GM19324 (cell line): ENCODE results near the gene TOR1AIP2.
"Not testable (repeated sequence)": the region's sequence is repeated elsewhere in the genome, so short reads cannot be mapped to it uniquely, and the experiment has no call there.

Experiments used
- ATAC-seq: cut with Tn5 transposase; IDR thresholded peaks from one replicate; pipeline ENCODE4 v1.9.1; 2021; ENCODE audit warnings: mild to moderate bottlenecking, moderate library complexity; ENCODE audit not compliant: unreplicated experiment, low FRiP score

The TOR1AIP2 gene

GRCh38 chr1:179809506-179810366 lies 67.9 kb downstream of the TOR1AIP2 start:
- ATAC-seq = peak; percentile 43

DNA sequence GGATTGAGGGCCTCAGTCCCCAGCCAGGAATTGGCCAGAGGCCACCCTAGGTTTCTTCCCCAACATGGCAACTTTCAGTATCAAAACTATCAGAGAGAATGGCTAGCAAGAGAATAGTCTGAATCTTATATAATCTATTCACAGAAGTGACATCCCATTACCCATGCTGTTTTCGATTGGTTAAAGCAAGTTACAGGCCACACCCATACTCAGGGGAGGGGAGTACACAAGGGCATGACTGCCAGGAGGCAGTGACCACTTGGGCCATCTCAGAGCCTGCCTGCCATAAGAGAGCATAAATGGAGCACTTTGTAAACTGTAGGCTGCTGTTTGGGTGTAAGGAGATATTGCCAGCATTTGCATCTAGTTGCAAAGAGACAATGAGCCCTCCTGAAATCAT lies 69.1 kb downstream of the TOR1AIP2 start:
- no peak for ATAC-seq

DNA sequence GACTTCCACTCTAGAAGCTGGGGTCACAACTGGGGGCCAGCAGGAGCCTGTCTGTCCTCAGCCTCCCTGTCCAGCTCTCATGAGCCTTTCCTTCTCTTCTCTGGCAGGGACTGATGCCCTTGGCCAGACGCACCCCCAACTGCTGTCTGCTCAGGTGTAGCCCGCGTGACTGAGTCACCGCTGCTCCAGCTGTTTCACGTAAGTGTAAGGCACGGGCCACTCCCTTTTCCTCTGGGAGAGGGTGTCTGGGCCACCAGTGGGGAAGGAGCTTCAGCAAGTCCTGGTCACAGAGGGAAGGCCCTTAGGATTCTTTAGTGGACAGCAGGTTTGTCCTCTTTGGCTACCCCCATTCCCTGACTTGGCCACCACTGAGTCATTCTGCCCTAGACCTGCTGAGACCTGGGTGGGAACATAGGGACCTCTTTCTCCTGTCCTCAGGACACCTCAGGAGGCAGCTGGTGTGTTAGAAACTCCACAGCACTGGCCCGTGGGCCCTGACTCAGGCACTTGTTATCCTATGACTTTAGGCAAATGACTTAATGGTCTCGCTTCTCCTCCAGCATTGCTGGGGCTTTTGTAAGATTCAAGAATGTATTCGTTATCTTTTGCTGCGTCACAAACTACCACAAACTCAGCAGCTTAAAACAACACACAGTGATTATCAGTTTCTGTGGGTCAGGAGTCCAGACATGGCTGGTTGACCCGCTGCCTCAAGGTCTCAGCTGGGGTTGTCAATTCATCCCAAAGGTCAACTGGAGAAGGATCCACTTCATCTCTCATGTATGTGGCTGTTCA lies 69.7 kb downstream of the TOR1AIP2 start:
- no peak for ATAC-seq

DNA sequence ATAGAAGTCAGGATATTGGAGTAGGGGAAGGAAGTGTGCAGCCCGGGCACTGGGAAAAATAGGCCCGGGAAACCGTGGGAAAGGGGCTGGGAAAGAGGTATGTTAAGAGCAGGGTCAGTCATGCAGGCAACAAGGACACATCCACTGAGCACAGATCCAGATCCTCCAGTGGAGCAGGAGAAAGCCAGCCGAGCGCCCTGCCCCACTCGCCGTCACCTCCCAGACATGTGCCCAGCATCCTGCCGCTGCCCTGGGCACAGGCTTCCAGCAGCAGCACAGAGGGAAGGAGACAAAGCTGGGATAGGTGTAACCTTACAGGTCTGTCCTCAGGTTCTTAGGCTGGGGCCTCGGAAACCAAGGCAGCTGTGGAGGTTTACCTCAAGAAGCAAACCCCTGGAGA lies 70.3 kb downstream of the TOR1AIP2 start:
- no peak for ATAC-seq

DNA sequence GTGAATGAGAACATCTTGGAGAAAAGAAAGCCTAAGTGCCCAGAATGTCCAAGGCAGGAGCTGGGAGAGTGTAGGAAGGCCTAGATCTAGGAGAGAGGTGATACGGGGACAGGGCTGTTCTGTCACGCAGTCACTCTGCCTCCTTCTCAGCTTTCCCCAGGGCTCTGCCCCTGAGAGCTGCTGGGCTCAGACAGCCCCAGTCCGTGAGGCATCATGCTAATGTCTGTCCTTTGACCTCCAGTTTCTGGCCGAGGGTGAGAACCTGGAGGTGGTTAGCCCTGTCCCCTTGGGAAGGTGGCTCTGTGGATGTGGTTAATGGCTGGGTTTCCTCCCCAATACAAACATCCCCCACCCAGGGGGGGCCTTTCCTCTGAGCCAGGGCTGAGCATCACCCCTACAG lies 71.3 kb downstream of the TOR1AIP2 start:
- no peak for ATAC-seq

GRCh38 chr1:179805291-179806195 lies 72.1 kb downstream of the TOR1AIP2 start:
- ATAC-seq = no peak

DNA sequence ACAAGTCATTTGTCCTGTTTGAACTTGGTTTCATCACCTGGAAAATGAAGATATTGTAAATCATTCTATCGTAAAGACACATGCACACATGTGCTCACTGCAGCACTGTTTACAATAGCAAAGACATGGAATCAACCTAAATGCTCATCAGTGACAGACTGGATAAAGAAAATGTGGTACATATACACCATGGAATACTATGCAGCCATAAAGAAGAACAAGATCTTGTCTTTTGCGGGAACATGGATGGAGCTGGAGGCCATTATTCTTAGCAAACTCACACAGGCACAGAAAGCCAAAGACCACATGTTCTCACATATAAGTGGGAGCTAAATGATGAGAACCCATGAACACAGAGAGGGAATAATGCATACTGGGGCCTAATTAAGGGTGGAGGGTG lies 73.2 kb downstream of the TOR1AIP2 start:
- not testable (repeated sequence) for ATAC-seq

GRCh38 chr1:179803918-179804317 lies 73.7 kb downstream of the TOR1AIP2 start:
- ATAC-seq = no peak

DNA sequence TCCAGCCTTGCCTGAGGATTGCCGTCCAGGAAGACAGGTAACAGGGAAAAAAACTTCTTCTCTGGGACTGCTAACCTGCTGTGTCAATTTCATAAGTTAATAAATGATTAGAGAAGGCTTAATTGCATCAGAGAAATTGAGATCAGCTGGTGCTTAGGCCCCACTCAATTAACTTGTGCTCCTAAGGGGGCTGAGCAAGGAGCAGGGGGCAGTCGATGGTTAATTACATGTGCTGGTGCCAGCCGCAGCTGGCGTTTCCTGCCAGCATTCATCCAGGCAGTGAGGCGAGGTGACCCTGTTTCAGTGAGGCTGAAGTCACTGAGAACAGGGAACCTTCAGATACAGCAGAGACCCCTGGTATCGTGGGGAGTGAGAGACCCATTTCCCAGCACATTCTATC lies 74.5 kb downstream of the TOR1AIP2 start:
- no peak for ATAC-seq

DNA sequence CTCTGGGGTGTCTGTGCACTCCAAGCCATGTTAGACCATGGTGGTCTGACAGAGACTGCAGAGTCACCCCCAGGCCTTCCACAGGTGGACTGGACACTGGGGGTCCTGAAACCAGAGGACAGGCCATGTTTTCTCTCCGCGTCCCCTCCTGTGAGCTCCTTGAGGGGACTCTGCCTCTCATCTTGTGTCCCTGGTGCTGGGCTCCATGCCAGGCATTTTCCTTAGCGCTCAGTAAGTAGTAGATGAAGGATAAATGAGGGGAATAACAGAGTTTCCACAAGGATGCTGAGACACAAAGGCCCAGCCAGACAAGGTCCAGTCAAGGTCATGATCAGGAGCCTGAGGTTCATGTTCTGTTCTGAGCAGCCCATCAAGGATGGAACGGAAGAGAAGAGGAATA lies 77.1 kb downstream of the TOR1AIP2 start:
- ATAC-seq = no peak

GRCh38 chr1:179798864-179799516 lies 78.6 kb downstream of the TOR1AIP2 start:
- no peak for ATAC-seq

GRCh38 chr1:179798213-179798863 lies 79.3 kb downstream of the TOR1AIP2 start:
- no peak for ATAC-seq

GRCh38 chr1:179794669-179795068 lies 82.9 kb downstream of the TOR1AIP2 start:
- ATAC-seq = no peak

DNA sequence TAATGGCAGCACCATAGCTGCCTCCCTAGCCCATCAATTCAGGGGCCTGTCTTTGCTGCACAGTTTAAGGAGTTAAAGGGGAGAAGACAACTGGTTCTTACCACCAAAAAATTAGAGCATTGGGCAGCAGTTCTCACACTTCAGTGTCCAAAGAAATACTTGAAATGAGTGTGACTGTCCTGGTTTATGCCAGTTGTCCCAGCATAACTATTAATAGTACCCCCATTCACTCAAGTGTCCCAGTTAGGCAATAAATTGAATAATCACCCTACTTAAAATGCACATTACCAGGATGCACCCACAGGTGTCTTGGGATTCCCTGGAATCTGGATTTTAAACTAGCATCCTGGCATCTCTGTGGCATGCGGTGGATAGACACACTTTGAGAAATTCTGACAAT lies 83.5 kb downstream of the TOR1AIP2 start:
- no peak for ATAC-seq

DNA sequence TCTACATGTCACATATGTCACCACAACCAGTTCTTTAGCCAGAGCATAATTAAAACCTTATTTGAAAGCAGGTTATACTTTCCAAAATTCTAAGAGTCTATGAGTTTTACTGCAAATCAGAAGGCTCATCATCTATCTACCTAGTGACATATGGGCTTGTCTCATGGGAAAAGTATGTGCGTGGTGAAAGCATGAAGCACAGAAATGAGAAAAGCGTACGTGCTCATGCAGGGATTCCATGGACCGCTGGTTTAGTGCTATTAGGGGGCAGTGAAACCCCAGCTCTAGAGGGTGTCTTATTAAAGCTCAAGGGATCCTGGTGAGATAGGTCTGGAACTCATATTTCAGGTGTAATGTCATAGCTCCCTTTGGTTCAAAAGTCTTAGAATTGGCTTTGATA lies 84.3 kb downstream of the TOR1AIP2 start:
- ATAC-seq = no peak
